Uterus (tissue), 4 donors: ENCODE data around the gene AMN. TPM values are rescaled to one million over a fixed set of nuclear protein-coding genes. Genes with fewer than 3 reads are reported as not detected.

ENCODE experiments used
- DNase-seq, 2 donors: peaks; one replicate each; pipeline ENCODE4 v3.0.0-alpha.2; 2019 to 2020
- H3K27ac ChIP-seq, 2 donors: fragments of 200-600 bp; sonication (generic); 1 replicate in 1 of 2; 2 replicates in 1 of 2; pipeline ENCODE4 v1.5.1; 2016 to 2018
- H3K27me3 ChIP-seq, 2 donors: fragments of 200-600 bp; sonication (generic); one replicate each; pipeline ENCODE4 v1.5.1; 2018 to 2019; ENCODE audit warnings: control low read depth in 1 of 2
- H3K36me3 ChIP-seq, 2 donors: fragments of 200-600 bp; sonication (generic); one replicate each; pipeline ENCODE4 v1.5.1; 2019; ENCODE audit warnings: control low read depth in 1 of 2
- H3K4me1 ChIP-seq, 2 donors: fragments of 200-600 bp; sonication (generic); one replicate each; pipeline ENCODE4 v1.5.1; 2018 to 2019; ENCODE audit warnings: control low read depth in 1 of 2
- H3K4me3 ChIP-seq, 2 donors: fragments of 200-600 bp; sonication (generic); 1 replicate in 1 of 2; 2 replicates in 1 of 2; pipeline ENCODE4 v1.5.1; 2018 to 2019; ENCODE audit warnings: mild to moderate bottlenecking in 1 of 2
- H3K9me3 ChIP-seq, 2 donors: fragments of 200-600 bp; sonication (generic); one replicate each; pipeline ENCODE4 v1.5.1; 2019; ENCODE audit warnings: control low read depth in 1 of 2
- POLR2A ChIP-seq, 2 donors: fragments of 450-650 bp; IDR thresholded peaks; one replicate each; pipeline ENCODE4 v1.6.1; 2016; ENCODE audit warnings: antibody characterized with exemption in 2 of 2, mild to moderate bottlenecking in 1 of 2, moderate library complexity in 1 of 2
- intact Hi-C: fragments of 100-400 bp; cut with DNase I; formaldehyde crosslinking; loops from one replicate; pipeline ENCODE4 v1.15.1; 2023; ENCODE audit warnings: low total_unique reads
- total RNA-seq, 4 donors: library from RNA; depleted of rRNA in 3 of 4; stranded (reverse); fragments of >200 nt in 3 of 4; gene quantifications; one replicate each; pipeline versions ENCODE4 v1.1.0 to v1.2.4, GENCODE V29; 2014 to 2023
- TF ChIP-seq, protein P1 (sequence below), 4 experiments: fragments of 200-600 bp in 2 of 4; fragments of 450-650 bp in 2 of 4; sonication (generic) in 2 of 4; IDR thresholded peaks; one replicate each; pipeline ENCODE4 v1.5.1; 2016 to 2019; ENCODE audit warnings: antibody characterized with exemption in 4 of 4, mild to moderate bottlenecking in 2 of 4, moderate library complexity in 1 of 4
- donor health status: DM: yes; HTN: yes; CAD: no.

The AMN gene
- total RNA-seq, 4 donors from 2014 or later = 0.69 to 2.9 TPM; not detected in 2

- no peak overlapping the region for H3K27ac ChIP-seq
- TF ChIP-seq, protein P1, sequence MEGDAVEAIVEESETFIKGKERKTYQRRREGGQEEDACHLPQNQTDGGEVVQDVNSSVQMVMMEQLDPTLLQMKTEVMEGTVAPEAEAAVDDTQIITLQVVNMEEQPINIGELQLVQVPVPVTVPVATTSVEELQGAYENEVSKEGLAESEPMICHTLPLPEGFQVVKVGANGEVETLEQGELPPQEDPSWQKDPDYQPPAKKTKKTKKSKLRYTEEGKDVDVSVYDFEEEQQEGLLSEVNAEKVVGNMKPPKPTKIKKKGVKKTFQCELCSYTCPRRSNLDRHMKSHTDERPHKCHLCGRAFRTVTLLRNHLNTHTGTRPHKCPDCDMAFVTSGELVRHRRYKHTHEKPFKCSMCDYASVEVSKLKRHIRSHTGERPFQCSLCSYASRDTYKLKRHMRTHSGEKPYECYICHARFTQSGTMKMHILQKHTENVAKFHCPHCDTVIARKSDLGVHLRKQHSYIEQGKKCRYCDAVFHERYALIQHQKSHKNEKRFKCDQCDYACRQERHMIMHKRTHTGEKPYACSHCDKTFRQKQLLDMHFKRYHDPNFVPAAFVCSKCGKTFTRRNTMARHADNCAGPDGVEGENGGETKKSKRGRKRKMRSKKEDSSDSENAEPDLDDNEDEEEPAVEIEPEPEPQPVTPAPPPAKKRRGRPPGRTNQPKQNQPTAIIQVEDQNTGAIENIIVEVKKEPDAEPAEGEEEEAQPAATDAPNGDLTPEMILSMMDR (IDR thresholded peaks at IDR 0.05) = no peak
- TF ChIP-seq POLR2A (IDR thresholded peaks at IDR 0.05) = no peak
- intact Hi-C loops = no loop called here
- H3K36me3 ChIP-seq = no peaks in the 10 kb centered on the region
- no peaks in the 10 kb centered on the region for H3K27me3 ChIP-seq
- DNase-seq = no peak
- no peaks in the 10 kb centered on the region for H3K9me3 ChIP-seq
- H3K4me1 ChIP-seq = no peaks in the 10 kb centered on the region
- H3K4me3 ChIP-seq = no peak overlapping the region
Measured at GRCh38 chr14:102902523-102903247, 19.8 kb upstream of the AMN start.

GRCh38 chr14:102903248-102903888 lies 19.1 kb upstream of the AMN start:
- DNase-seq = no peak
- Histone ChIP-seq H3K27me3 (no peaks in the 10 kb centered on the region), H3K4me3 (no peak overlapping the region), H3K27ac (no peak overlapping the region), H3K36me3 (no peaks in the 10 kb centered on the region), H3K4me1 (no peaks in the 10 kb centered on the region), H3K9me3 (no peaks in the 10 kb centered on the region)
- intact Hi-C loops = no loop called here
- TF ChIP-seq, protein P1 (IDR thresholded peaks at IDR 0.05) = no peak
- TF ChIP-seq POLR2A (IDR thresholded peaks at IDR 0.05) = no peak

DNA sequence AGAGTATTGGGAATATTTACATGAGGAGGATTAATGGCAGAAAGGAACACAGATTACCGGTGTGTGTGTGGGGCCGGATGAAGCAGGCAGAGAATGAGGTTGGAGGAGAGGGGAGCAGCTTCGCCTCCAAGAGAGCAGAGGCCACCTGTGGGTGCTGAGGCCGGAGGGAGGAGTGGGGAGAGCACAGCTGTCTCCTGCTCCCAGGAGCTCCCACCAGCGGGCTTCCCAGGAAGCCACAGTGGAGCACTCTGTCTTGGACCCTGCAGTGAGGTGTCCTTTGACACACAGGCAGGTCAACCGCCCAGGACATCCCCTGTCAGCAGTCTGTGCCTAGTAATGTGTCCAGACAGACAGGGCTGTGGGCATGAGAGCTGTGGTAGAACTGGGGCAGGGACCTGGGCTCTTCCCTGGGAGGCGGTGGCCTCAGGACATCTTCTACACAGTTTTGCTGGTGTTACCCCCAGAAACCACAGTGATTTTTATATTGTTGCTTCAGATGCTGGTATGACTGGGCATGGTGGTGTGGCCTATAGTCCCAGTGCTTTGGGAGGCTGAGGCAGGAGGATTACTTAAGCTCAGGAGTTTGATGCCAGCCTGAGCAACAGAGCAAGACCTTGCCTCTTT lies 18.5 kb upstream of the AMN start:
- Histone ChIP-seq H3K4me1 (no peaks in the 10 kb centered on the region), H3K27me3 (no peaks in the 10 kb centered on the region), H3K36me3 (no peaks in the 10 kb centered on the region), H3K9me3 (no peaks in the 10 kb centered on the region), H3K27ac (no peak overlapping the region), H3K4me3 (no peak overlapping the region)
- no peak for TF ChIP-seq POLR2A (IDR thresholded peaks at IDR 0.05)
- TF ChIP-seq, protein P1 (IDR thresholded peaks at IDR 0.05) = no peak
- intact Hi-C loops = no loop called here
- DNase-seq = no peak

DNA sequence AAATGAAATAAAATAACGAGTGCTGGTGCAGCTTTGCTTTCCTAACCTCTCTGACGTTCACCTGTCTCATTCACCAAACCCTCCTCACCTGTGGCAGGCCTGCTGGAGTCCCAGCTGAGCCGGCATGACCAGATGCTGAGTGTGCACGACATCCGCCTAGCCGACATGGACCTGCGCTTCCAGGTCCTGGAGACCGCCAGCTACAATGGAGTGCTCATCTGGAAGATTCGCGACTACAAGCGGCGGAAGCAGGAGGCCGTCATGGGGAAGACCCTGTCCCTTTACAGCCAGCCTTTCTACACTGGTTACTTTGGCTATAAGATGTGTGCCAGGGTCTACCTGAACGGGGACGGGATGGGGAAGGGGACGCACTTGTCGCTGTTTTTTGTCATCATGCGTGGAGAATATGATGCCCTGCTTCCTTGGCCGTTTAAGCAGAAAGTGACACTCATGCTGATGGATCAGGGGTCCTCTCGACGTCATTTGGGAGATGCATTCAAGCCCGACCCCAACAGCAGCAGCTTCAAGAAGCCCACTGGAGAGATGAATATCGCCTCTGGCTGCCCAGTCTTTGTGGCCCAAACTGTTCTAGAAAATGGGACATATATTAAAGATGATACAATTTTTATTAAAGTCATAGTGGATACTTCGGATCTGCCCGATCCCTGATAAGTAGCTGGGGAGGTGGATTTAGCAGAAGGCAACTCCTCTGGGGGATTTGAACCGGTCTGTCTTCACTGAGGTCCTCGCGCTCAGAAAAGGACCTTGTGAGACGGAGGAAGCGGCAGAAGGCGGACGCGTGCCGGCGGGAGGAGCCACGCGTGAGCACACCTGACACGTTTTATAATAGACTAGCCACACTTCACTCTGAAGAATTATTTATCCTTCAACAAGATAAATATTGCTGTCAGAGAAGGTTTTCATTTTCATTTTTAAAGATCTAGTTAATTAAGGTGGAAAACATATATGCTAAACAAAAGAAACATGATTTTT lies 17.1 kb upstream of the AMN start:
- H3K27ac ChIP-seq = no peak overlapping the region
- H3K4me1 ChIP-seq = no peaks in the 10 kb centered on the region
- no peaks in the 10 kb centered on the region for H3K27me3 ChIP-seq
- H3K36me3 ChIP-seq = no peaks in the 10 kb centered on the region
- no peak for DNase-seq
- H3K9me3 ChIP-seq = no peaks in the 10 kb centered on the region
- intact Hi-C loops = no loop called here
- TF ChIP-seq, protein P1 (IDR thresholded peaks at IDR 0.05) = no peak
- TF ChIP-seq POLR2A (IDR thresholded peaks at IDR 0.05) = no peak
- H3K4me3 ChIP-seq = no peak overlapping the region
